HTR-8/SVneo (cell line): ENCODE measurements around the gene SLC3A2.
"Not testable (repeated sequence)": the region's sequence is repeated elsewhere in the genome, so short reads cannot be mapped to it uniquely, and the experiment has no call there.

Experiments
- DNase-seq: peaks from one replicate; pipeline ENCODE4 v3.0.0; 2011; ENCODE audit warnings: low spot score, mixed read lengths; ENCODE audit not compliant: insufficient read length
- FAIRE-seq: peaks from 2 replicates; lab custom pipeline; 2011; peaks lifted over from hg19 to GRCh38; lab: Jason Lieb, UNC

Gene SLC3A2

DNA sequence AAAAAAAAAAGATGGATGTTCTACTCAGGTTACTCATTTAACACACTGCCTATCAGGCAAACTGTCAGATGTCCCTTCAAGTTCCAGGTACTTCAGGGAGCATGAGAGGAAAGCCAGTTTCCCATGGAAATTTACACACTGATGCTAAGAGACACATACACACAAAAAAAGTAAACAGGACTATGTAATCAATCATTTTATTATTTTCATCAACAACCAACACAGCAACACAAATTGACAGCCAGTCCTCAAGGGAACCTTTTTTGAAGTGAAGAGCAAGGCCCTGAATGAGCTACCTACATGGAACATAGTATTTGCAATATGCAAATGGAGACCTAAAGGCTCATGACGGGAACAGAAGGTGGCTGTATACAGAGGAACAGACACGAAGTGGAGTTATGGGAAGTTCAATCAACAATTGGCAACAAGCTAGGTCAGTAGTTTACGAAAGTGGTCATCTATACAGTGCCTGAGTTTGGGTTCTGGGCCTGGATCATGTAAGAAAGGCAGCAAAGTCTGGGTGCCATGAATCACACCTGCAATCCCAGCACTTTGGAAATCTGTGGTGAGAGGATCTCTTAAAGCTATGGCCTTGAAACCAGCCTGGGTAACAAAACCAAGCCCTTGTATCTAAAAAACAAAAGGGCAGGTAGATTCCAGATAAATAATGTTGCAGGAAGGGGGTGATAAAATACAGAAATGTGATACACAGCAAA lies 28.7 kb upstream of the SLC3A2 start:
- FAIRE-seq, result no peak
- DNase-seq, result no peak

DNA sequence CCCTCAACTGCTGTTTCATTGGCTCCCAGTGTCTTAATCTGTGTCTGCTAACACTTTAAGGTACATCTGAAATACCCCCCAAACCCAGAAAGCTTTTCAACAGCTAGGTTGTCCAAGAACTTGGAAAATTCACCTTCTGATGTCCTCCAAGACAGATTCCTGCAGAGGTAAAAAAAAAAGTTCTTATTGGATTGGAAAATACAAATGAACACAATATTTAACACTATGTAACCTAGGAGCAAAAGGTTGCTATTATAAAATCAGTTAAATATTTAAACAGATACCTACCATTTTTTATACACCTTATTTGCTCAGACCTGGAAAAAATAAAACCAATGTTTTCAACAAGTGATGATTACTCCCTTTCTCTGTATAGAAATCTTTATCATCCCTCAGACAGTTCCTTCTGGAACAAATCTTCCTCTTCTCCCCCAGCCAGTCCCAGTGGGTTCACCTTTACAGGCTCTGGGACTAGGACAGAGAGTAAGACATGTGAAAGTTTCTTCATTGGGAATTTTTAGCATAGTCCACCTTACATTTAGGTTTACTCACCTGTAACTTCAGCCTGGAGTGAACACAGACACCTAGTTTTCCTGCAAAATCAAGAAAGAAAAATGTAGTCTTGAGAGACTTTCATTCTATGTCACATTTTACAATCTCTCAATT lies 28.0 kb upstream of the SLC3A2 start:
- FAIRE-seq (no peak), DNase-seq (no peak)

DNA sequence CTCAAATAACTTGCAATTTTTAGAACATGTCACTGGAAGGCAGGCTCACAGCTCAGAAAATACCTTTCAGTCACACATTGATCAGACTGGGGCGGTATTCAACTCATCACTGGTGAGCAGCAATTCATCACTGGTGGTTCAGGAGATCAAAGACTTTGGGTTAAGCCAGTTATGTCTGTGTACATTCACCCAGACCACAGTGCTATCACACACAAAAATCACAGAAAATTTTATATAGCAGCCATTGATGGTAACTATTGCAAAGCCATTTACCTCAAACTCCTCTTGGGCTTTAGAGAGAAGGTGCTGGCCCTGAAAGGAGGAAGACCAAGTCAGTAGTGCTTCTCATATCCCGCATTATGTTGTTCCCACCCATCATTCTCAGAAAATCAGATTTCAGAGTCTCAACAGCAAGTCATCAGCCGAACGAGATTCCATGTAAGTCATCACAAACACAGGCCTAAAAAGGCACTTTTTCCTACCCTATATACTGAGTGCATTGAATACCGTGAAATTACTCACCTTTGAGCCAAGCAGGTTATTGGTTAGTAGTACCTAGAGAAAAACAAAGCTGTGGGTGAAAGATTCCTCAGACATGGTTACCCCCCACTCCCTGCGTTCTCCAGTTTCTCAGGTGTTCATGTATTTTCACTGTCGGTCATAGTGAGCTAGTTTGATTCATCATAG lies 27.3 kb upstream of the SLC3A2 start:
- no peak for DNase-seq
- FAIRE-seq, result no peak

DNA sequence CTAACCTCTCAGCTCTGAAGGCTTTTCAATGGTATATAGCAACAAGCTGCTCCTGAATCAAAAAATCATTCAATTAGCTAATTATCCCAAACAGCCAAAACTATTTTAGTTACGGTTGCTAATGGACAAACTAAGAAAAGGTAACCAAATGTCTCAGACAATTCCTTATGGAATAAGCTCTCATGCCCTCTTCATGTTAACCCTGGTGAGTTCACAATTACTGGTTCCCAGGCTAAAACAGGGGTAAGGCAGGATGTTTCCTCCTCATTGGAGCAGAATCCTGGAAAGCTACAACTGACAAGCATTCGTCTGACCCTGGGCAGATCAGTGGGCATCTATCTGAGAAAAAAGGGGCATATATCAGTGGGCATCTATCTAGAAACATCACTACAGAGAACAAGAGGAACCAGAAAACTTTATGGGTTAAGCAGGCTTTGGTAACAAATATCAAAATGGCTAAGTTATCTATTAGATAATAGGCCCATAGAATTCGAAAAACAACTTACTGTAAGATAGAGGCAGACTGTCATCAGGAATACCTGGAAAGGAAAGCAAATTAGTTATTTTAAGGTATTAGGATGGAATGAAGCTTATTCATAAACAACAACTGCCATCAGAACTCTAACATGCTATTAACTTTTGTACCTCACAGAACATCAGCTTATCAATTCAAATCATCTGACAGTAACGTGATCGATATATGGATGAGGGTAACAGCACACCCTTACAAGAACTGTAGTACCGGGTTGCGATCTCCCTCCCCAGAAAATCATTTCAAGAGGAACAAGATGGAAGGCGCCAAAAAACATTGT lies 26.5 kb upstream of the SLC3A2 start:
- no peak for FAIRE-seq
- DNase-seq, result no peak

DNA sequence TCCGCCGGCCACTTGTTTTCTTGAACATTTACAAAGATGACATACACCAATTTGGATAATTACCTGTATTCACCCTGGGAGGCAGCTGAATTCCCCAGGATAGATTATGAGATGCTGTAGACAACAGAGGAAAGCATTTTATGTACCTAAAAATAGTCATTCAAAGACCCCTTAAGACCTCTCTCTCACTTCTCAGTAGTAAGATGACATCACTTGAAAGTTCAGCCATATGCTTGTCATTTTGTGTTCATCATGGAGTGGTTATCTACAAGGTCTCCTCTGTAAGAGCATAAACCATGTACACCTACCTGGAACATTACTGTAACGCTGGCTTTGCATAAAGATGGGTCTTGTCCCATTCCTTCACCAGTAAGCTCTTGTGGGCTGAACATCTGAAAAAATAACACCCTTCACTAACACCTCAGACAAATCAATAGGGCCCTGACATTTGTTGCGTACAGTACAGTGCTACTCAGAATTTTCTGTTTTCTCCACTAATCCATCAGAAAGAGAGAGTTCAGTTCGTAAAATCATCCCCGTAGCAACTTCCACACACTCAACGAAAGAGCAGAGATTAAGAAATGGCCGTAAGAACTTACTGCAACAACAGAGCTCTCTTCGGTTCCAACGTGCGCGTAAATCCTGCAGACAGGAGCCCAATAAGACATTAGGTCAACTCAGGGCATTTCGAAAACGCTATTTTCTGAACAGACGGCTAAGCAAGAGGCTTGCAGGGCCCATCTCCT lies 25.7 kb upstream of the SLC3A2 start:
- FAIRE-seq (no peak), DNase-seq (no peak)

DNA sequence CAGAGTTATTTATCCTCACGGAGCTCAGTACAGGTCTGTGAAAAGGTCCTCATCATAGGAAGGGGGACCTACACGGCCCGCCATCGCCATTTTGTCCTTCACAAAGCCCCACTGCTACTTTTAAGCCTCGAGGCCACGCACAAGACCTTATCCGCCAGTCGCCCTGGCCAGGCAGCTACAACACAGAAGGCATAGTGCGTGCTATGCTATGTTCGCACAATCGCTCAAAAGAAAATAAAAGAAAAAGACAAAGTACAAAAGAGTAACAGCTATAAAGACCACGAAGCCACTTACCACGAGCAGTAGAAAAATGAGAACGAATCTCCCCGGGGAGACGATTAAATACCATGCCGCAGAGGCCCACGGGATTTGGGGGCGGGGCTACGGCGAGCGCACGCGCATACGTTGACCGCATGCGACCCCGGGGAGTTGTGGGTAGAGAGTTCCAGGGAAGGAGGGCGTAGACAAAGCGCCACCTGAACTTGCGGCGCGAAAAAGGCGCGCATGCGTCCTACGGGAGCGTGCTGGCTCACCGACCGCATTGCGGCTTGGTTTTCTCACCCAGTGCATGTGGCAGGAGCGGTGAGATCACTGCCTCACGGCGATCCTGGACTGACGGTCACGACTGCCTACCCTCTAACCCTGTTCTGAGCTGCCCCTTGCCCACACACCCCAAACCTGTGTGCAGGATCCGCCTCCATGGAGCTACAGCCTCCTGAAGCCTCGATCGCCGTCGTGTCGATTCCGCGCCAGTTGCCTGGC lies 24.9 kb upstream of the SLC3A2 start:
- DNase-seq (peak; percentile 95), FAIRE-seq (peak; percentile 88)

DNA sequence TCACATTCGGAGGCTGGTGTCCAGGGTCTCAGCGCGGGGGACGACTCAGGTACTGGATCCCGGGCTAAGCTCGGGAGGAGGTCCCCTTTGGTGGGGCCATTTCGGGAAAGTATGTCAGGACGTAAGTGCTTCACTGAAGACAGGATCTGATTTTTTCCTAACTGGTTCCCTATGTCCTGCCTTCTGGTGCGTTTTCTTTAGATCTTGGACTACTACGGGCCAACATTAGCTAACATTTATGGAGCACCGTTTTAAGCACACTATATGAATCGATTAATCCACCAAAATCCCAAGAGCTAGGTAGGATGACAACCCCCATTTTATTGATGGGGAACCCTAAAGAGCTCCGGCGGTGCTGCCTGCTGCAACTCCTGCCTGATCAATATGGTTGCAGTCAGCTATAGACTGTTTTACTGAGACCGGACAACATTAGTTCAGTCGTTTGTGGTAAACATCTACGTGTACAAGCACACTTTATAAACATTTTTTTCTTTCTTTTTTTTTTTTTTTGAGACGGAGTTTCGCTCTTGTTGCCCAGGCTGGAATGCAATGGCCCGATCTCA lies 24.3 kb upstream of the SLC3A2 start:
- no peak for DNase-seq
- FAIRE-seq, result no peak

DNA sequence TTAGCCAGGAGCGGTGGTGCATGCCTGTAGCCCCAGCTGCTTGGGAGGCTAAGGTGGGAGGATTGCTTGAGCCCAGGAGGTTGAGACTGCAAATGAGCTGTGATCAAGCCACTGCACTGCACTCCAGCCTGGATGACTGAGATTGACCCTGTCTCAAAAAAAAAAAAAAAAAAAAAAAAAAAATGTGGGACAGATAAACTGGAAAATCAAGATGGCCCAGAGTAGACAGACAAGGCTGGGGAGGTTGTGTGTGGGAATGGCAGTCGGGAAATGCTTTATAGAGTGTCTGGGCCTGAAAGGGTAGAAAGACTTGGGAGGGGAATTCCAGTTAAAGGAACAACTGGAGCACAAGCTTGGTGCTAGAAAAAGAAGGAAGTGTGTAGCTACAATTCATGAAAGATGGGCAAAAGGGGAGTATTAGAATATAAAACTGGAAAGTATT lies 23.1 kb upstream of the SLC3A2 start:
- FAIRE-seq (no peak), DNase-seq (no peak)

DNA sequence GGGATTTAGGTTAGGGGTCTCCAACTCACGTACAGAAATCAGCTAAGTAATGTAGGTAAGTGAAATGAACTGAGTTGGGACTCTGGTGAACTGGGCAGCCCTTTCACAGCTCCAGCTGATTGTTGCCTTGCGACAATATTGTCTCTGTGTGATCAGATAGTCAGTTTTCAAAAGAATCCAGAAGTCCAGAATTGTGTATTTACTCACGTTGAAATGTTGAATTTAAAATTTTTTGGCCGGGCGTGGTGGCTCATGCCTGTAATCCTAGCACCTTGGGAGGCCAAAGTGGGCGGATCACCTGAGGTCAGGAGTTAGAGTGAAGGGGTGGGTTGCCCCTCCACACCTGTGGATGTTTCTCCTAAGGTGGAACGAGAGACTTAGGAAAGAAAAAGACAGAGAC lies 22.5 kb upstream of the SLC3A2 start:
- DNase-seq, result no peak
- no peak for FAIRE-seq

DNA sequence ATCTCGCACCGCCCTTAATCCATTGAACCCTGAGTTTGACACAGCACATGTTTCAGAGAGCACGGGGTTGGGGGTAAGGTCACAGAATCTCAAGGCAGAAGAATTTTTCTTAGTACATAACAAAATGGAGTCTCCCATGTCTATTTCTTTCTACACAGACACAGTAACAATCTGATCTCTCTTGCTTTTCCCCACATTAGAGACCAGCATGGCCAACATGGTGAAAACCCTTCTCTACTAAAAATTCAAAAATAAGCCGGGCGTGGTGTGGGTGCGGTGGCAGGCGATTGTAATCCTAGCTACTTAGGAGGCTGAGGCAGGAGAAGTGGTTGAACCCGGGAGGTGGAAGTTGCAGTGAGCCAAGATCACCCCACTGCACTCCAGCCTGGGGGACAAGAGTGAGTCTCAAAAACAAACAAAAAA lies 21.4 kb upstream of the SLC3A2 start:
- not testable (repeated sequence) for FAIRE-seq, DNase-seq

DNA sequence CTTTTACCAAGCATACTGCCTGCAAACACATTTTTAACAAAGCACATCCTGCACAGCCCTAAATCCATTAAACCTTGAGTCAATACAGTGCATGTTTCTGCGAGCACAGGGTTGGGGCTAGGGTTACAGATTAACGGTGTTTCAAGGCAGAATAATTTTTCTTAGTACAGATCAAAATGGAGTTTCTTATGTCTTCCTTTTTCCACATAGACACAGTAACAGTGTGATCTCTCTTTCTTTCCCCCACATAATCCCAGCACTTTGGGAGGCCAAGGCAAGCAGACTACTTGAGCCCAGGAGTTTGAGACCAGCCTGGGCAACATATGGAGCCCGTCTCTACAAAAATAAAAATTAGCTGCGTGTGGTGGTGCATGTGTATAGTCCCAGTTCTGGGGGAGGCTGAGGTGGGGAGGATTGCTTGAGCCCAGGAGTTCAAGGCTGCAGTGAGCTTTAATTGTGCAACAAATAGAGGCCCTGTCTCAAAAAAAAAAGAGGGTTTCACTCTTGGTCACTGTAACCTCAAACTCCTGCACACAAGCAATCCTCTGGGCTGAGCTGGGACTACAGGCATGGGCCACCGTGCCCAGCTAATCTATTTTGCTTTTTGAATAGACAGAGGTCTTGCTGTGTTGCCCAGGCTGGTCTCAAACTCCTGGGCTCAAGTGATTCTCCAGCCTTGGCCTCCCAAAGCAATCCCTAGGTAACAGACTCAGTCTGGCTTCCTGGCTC lies 19.7 kb upstream of the SLC3A2 start:
- DNase-seq, result no peak

DNA sequence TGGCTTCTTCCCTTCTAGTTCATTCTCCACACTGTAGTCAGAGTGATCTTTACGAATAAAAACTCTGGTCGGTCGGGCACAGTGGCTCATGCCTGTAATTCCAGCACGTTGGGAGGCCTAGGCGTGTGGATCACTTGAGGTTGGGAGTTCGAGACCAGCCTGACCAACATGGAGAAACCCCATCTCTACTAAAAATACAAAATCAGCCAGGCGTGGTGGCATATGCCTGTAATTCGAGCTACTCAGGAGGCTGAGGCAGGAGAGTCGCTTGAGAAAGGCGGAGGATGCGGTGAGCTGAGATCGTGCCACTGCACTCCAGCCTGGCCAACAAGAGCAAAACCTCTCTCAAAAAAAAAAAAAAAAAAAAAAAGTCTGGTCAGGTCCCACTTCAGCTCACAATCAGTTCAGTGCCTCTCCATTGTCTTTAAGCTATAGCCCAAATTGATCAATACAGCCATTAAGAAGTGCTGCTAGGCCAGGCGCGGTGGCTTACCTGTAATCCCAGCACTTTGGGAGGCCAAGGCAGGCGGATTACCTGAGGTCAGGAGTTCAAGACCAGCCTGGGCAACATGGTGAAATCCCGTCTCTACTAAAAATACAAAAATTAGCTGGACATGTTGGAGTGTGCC lies 19.0 kb upstream of the SLC3A2 start:
- not testable (repeated sequence) for FAIRE-seq, DNase-seq

More for the DNA sequence above, 19.7 kb upstream of the SLC3A2 start:
- no peak for FAIRE-seq

DNA sequence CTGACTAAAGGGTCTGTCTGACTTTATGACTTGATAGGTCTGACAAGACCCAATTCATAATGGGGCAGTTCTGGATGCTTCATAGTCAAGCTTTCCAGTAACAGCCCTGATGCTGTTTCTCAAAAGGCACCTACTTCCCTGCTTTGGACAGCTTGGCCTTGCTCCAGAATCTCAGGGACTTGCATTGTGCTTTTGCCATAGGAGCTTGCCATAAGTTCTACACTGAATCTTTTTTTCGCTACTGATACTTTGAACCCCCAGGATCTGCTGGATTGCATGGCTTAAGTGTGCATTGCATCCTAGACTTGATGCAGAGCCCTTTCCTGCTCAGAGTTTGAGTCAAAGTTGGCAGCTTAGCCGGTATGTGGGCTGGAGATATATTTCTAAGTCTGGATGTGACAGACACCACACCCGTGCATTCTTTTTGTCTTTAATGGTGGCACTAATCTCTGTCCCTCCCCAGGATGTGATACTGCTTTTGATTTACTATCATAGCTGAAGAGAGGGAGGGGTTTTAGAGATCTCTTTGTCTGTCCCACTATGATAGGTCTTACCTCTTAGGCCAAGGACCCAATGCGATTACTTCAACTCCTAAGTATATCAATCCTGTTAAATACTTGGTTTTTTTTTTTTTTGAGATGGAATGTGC lies 16.9 kb upstream of the SLC3A2 start:
- DNase-seq (no peak), FAIRE-seq (no peak)

DNA sequence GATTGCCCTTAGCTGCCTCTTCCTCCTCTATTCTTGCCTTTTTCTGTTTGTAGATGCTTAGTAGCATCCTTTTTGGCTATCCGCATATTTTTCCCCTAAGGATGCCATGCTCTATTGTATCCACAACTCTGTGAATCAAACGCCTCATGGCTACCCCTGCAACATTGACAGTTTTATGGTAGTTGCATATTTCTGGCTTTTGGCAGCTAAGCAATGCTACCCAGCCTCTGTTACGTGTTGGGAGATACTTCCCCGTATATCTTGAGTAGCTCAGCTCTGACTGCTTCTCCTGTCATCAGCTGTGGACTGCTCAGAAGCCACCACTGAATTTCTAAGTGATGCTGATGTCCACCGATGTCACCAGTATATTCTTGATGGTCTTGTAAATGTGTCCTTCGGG lies 15.1 kb upstream of the SLC3A2 start:
- no peak for DNase-seq
- no peak for FAIRE-seq

DNA sequence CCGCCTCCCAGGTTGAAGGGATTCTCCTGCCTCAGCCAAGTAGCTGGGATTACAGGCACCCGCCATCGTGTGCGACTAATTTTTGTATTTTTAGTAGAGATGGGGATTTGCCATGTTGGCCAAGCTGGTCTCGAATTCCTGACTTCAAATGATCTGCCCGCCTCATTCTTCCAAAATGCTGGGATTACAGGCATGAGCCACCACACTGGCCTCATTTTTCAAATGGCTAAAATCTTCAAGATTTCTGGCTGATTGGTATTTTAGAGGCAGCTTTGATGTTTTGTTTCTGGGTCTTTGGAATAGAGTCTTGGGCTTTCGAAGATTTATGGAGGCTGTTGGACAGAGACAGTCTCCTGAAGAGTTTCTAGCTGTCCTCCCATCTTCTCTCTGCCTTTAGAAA lies 5.8 kb upstream of the SLC3A2 start:
- DNase-seq (no peak), FAIRE-seq (no peak)

DNA sequence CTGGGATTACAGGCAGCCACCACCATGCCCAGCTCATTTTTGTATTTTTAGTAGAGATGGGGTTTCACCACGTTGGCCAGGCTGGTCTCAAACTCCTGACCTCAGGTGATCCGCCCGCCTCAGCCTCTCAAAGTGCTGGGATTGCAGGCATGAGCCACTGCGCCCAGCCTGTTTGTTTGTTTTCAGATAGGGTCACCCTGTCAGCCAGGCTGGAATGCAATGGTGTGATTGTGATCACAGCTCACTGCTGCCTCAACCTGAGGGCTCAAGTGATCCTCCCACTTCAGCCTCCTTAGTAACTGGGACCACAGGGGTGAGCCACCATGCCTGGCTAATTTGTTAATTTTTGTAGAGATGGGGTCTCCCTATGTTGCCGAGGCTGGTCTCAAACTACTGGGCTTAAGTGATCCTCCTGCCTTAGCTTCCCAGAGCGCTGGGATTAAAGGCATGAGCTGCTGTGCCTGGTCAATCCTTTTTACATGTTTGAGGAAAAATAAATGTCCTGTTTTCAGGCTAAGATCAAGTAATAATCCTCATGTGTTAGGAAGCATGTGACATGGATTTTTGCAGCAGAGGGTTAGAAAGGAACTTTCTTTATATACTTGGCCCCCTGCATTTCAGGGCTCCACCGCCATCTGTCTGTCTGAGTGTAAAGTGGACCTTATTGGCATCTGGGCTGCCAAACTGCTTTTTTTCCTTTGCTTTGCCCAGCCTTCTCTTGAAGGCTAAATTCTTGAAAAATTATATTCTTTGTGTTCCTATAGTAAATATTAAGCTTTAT lies 4.8 kb upstream of the SLC3A2 start:
- FAIRE-seq (no peak), DNase-seq (no peak)
